Measurements from ENCODE around the gene FAM131C.
"Not testable (repeated sequence)": the region's sequence is repeated elsewhere in the genome, so short reads cannot be mapped to it uniquely, and the experiment has no call there.

The FAM131C gene
- 0 to 0.13 (median 0) reads per million in 18 experiments for total RNA-seq

- no peak for DNase-seq
Measured at GRCh38 chr1:16073490-16074119, at the start of gene FAM131C. FAM131C (minus strand) TSS chr1:16073651; CDS start chr1:16073442, 209 bp downstream.

DNA sequence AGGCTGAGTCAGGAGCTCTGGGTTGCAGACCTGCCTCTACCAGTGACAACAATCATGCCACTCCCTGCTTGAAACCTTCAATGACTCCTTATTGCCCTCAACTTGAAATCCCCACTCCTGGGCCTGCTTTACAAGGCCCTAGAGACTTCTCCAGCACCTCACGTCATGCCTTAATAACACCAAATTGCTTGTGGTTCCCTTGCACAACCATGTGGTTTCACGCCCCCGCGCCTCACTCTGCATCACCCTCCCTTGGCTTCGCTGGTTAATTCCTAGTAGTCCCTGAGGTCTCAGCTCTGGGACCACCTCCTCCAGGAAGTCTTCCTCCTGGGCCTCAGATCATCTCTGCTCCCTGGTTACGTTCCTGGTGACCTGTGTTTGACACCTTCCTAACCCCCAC lies 49.5 kb upstream of the FAM131C start:
- peak; percentile 89 to 94 for DNase-seq

- no peak for DNase-seq
Measured at GRCh38 chr1:16122350-16122881, 49.0 kb upstream of the FAM131C start.

DNA sequence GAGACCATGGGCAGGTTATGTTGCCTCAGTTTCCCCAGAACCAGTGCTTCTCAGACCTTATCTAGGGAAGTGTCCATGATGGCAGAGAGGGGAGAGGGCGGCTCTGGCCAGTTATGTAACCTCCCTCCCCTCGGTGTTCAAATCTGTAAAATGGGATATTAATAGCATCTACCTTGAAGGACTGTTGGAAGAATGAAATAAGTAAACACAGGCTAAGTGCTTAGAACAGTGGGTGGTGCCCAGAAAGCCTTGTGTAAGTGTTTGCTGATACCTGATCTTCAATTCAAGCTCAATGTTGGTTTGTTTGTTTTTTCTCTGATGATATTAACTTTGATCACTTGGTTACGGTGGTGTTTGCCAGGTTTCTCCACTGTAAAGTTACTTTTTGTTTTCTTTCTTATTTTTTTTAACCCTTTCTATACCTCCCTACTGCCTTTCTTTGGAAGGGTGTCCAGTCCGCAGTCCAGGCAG lies 47.5 kb upstream of the FAM131C start:
- no peak for DNase-seq

- no peak for DNase-seq
Measured at GRCh38 chr1:16120407-16120806, 47.0 kb upstream of the FAM131C start.

DNA sequence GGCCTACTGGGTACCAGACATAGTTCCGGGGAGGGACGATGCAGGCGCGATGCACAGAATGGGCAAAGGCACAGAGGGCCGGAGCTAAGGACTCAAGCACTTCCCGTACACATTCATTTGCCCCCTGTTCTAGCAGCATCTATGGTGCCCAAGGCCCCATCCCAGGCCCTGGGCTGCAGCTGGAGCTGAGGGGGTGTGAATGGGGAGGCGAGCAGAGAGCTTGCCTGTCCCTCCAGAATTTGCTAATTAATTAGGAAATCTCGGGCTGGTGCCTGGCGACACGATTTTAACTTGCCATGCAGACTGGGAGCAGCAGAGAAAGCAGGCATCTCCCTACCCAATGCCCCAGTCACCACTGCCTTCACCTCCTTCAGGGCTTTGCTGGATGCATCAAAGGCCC lies 46.5 kb upstream of the FAM131C start:
- DNase-seq: no peak

DNA sequence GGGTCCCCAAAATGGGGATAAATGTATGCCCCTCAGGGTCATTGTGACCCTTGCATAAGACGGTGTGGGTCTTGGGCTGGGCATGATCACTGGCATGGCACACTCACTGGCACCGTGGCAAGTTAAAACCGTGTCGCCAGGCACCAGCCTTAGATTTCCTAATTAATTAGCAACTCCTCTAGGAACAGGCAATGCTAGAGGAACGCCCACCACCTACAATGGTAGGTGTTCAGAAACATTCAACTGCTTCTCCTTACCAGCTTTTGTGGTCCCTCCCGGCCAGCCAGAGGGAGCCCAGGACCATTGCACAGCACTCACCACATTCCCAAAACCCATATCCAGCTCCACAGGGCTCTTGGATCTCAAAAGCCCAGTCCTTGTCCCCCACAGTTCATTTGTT lies 46.1 kb upstream of the FAM131C start:
- no peak for DNase-seq

DNA sequence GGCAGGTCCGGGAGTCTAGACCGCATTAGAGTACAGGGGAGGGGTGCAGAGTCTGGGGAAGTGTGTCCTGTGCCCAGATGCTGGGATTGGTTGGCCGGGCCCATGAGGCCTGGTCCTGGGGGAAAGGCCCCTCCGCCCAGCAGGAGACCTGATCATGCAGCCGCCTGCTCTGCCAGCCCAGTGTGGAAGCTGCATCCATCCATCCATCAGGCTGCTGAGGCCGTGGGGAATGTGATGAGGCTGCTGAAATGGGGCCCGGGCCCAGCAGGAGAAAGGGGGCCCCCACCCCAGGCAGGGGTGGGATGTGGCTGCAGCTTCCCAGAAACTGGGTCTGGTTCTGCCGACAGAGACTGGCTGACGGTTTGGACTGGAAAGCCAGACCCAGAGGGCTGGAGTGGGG lies 45.3 kb upstream of the FAM131C start:
- no peak for DNase-seq

- no peak for DNase-seq
Measured at GRCh38 chr1:16117936-16118335, 44.5 kb upstream of the FAM131C start.

GRCh38 chr1:16117369-16117768 lies 43.9 kb upstream of the FAM131C start:
- no peak for DNase-seq

GRCh38 chr1:16116625-16117024 lies 43.2 kb upstream of the FAM131C start:
- DNase-seq: no peak

DNA sequence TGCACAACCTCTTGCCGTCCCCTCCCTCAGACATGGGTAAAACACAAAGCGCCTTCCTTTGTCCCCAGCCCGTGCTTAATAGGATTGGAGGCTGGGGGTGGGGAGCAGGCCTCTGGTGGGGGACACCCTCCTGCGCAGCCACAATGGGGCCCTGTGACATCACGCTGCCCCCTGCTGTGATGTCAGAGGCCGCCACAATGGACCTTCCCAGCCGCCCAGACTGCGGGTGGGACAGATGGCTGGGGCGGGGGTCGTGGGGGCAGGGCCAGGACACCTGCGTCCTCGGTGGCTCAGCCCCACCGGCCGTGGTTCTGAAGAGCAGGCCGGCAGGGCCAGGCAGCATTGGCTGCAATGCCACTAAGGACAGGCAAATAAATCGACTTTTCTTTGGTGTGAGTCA lies 42.6 kb upstream of the FAM131C start:
- no peak for DNase-seq

DNA sequence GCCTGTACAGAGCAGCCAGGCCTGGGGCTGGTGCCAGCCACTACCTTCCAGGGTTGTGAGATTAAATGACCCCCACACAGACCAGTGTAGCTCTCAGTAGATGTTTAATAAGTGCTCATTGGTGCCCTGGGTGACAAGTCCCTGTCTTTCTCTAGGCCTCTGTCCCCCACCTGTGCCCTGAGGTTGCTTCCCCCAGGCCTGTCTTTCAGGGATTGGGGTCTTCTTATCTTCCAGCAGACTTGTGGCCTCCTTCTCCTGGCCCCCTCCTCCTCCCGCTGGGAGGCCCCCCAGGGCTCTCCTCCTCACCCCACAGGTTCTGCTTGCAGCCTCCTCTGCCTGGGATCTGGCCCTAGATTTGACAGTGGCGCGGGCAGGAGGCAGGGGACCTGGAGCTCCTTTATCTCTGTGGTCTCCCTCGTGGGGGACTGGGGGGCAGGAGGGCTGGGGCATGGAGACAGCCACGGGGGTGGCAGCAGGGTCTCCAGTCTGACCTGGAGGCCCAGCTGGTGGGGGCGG lies 42.1 kb upstream of the FAM131C start:
- no peak for DNase-seq

- no peak for DNase-seq
Measured at GRCh38 chr1:16114527-16115467, 41.3 kb upstream of the FAM131C start.

- no peak for DNase-seq
Measured at GRCh38 chr1:16112596-16113555, 39.4 kb upstream of the FAM131C start.

GRCh38 chr1:16111771-16112595 lies 38.5 kb upstream of the FAM131C start:
- no peak for DNase-seq

DNA sequence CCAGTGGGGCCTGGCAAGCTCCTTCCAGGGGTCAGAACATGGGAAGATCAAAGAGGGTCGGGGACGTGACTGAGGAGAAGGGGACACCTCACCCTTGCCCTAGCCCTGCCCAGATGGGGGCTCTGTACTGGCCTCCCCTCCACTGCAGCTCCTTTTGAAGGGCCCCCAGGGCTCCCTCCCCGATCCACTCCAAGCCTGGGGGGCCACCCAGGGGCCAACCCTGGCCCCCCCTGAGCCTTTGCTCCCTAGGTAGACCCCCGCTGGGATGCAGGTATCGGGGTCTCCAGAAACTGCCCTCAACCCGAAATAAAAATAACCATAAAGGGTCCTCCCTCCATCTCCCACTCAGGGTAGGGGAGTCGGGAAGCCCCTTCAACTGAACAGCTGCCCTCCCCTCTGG lies 37.4 kb upstream of the FAM131C start:
- no peak for DNase-seq

DNA sequence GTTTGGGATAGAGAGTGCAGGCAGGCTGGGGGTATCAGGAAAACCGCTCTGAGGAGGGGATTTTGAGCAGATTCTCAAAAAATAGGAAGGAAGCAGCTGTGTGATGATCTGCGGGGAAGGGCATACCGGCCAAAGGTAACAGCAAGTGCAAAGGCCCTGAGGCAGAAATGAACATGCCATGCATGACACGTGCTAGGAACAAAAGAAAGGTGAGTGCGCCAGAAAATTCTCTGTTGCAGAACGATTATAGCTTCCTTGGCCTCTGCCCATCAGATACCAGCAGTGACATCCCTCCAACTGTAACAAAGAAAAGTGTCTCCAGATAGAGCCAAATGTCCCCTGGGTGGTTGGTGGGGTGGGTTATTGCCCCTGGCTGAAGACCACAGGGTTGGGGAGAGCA lies 37.0 kb upstream of the FAM131C start:
- DNase-seq: no peak

GRCh38 chr1:16109571-16109970 lies 36.1 kb upstream of the FAM131C start:
- DNase-seq: no peak

DNA sequence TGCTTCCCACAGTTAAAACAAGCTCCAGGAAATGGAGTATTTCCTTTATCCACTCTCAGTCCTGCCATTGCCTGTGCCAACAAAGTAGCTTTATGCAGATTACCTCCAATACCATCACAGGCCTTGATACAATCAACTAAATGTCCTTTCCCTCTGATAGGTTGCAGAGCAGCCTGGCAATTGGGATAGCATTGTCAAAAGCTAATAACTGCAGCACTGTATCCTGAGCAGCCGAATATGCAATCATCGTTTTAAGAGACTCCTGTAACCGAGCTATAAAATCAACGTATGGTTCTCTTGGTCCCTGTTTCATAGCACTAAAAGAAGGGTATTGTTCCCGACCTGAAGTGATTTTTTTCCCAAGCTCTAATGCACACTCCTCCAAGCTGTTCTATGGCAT lies 33.6 kb upstream of the FAM131C start:
- not testable (repeated sequence) for DNase-seq

DNA sequence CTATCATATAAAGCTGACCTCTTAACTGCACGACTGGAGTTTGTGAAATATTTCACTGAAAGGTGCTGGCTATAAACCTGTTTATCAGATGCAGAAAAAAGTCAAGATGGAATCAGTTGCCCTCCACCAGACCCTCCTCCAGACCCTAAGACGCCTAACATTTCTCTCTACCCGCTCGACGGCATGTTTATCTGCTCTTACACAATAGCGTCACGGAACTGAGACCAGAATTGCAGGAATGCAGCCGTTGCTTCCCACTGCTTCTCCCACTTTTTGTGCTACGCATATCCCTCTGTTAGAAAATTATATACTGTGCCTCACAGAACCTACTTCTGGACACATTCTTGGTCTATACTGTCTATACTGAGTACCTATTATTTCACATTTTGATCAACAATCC lies 28.2 kb upstream of the FAM131C start:
- DNase-seq: no peak
